Natural killer cell (primary cell): ENCODE data around the gene RASGRF2. TPM values are rescaled to one million over a fixed set of nuclear protein-coding genes. Genes with fewer than 3 reads are reported as not detected.

ENCODE experiments used
- ATAC-seq, 3 donors: fragments of 150-1000 bp in 2 of 3; fragments of 200-7000 bp in 1 of 3; cut with Tn5 transposase; 1 replicate in 1 of 3; 2 replicates in 2 of 3; pipeline ENCODE4 v1.10.0; 2021; ENCODE audit warnings: mild to moderate bottlenecking in 2 of 3, moderate library complexity in 2 of 3
- DNase-seq, 2 donors: peaks; one replicate each; pipeline versions ENCODE4 v3.0.0 to v3.0.0-alpha.2; 2013 to 2021; ENCODE audit warnings: mixed read lengths in 1 of 2
- H3K27ac ChIP-seq: one replicate; pipeline ENCODE4 v1.5.1; 2013; ENCODE audit warnings: mild to moderate bottlenecking, low read length
- H3K27me3 ChIP-seq: one replicate; pipeline ENCODE4 v1.6.1; 2013; ENCODE audit warnings: low read length; ENCODE audit not compliant: control insufficient read depth, insufficient read depth
- H3K36me3 ChIP-seq: one replicate; pipeline ENCODE4 v1.6.1; 2013; ENCODE audit warnings: low read length; ENCODE audit not compliant: control insufficient read depth, insufficient read depth
- H3K4me1 ChIP-seq: one replicate; pipeline ENCODE4 v1.6.1; 2013; ENCODE audit warnings: low read length; ENCODE audit not compliant: control insufficient read depth, insufficient read depth
- H3K4me3 ChIP-seq: one replicate; pipeline ENCODE4 v1.5.1; 2013; ENCODE audit warnings: low read length
- H3K9me3 ChIP-seq: one replicate; pipeline ENCODE4 v1.6.1; 2013; ENCODE audit warnings: low read length; ENCODE audit not compliant: control insufficient read depth, insufficient read depth
- H3K27ac Mint-ChIP-seq, 2 donors: one replicate each; pipeline ENCODE4 v1.8.0; 2022; ENCODE audit warnings: mild to moderate bottlenecking in 2 of 2, mixed read lengths in 2 of 2, moderate library complexity in 1 of 2
- H3K27me3 Mint-ChIP-seq, 2 donors: one replicate each; pipeline ENCODE4 v1.8.0; 2022; ENCODE audit warnings: low read depth in 2 of 2, mixed read lengths in 2 of 2
- H3K36me3 Mint-ChIP-seq: one replicate; pipeline ENCODE4 v1.8.0; 2022; ENCODE audit warnings: mixed read lengths
- H3K4me1 Mint-ChIP-seq, 2 donors: one replicate each; pipeline ENCODE4 v1.8.0; 2022; ENCODE audit warnings: mixed read lengths in 2 of 2
- H3K4me3 Mint-ChIP-seq: one replicate; pipeline ENCODE4 v1.8.0; 2022; ENCODE audit warnings: mild to moderate bottlenecking, moderate library complexity, mixed read lengths
- H3K9me3 Mint-ChIP-seq, 2 donors: one replicate each; pipeline ENCODE4 v1.8.0; 2022; ENCODE audit warnings: mixed read lengths in 2 of 2
- CTCF ChIP-seq: fragments of 200-600 bp; IDR thresholded peaks from one replicate; pipeline ENCODE4 v1.8.0; 2022; ENCODE audit warnings: antibody characterized with exemption
- WGBS: methylation state at CpG from one replicate; pipeline ENCODE4 v1.1.7; 2013; ENCODE audit warnings: missing lambda C conversion rate; ENCODE audit not compliant: insufficient coverage; 5-methylcytosine and 5-hydroxymethylcytosine counted together
- intact Hi-C: fragments of 100-400 bp; cut with micrococcal nuclease; formaldehyde crosslinking; loops from one replicate; pipeline ENCODE4 v1.14.2; 2022
- total RNA-seq, 4 donors: library from RNA; stranded (reverse); fragments of 120-200 nt in 1 of 4; gene quantifications; one replicate each; pipeline versions ENCODE4 v1.2.3 to v1.2.4, GENCODE V29; 2013 to 2022

Gene RASGRF2
- total RNA-seq, 3 donors from 2014 or later (not counting 1 experiment from before 2014, with no cell fraction given), result 5.6 to 10.1 (median 6.1) TPM

GRCh38 chr5:81019748-81020147, 59.6 kb downstream of the RASGRF2 start:
- peaks cover 2 to 7% of the 10 kb centered on the region in 2 donors for H3K27me3 Mint-ChIP-seq
- no CpG with 5 or more reads among the region's 1 CpG for WGBS

GRCh38 chr5:81020478-81021167, 60.5 kb downstream of the RASGRF2 start:
- H3K27ac Mint-ChIP-seq, result no peak overlapping the region
- H3K27me3 ChIP-seq, result no peaks in the 10 kb centered on the region
- H3K4me1 Mint-ChIP-seq, result peaks cover 13 to 15% of the 10 kb centered on the region in 2 donors
- DNase-seq (no peak), ATAC-seq (no peak)
- TF ChIP-seq CTCF, result no peak
- H3K27me3 Mint-ChIP-seq, result peaks cover 2 to 7% of the 10 kb centered on the region in 2 donors
- no peaks in the 10 kb centered on the region for H3K36me3 ChIP-seq
- H3K4me1 ChIP-seq, result peaks cover 10% of the 10 kb centered on the region
- no peak overlapping the region for H3K4me3 ChIP-seq
- no peak overlapping the region for H3K27ac ChIP-seq
- no peaks in the 10 kb centered on the region for H3K36me3 Mint-ChIP-seq
- H3K9me3 Mint-ChIP-seq, result no peaks in the 10 kb centered on the region
- H3K9me3 ChIP-seq, result no peaks in the 10 kb centered on the region
- 95% methylated on average over 6 of the region's 6 CpGs for WGBS
- intact Hi-C loops, result no loop called here
- H3K4me3 Mint-ChIP-seq, result no peak overlapping the region

More at GRCh38 chr5:81019748-81020147, 59.6 kb downstream of the RASGRF2 start:
- intact Hi-C loops, result no loop called here
- Mint-ChIP-seq H3K27ac (no peak overlapping the region), H3K4me3 (no peak overlapping the region), H3K36me3 (no peaks in the 10 kb centered on the region), H3K4me1 (peaks cover 13 to 15% of the 10 kb centered on the region in 2 donors), H3K9me3 (no peaks in the 10 kb centered on the region)
- no peaks in the 10 kb centered on the region for H3K27me3 ChIP-seq
- no peak overlapping the region for H3K4me3 ChIP-seq
- ATAC-seq, result no peak
- H3K4me1 ChIP-seq, result peaks cover 10% of the 10 kb centered on the region
- no peaks in the 10 kb centered on the region for H3K36me3 ChIP-seq
- no peaks in the 10 kb centered on the region for H3K9me3 ChIP-seq
- no peak for DNase-seq
- no peak overlapping the region for H3K27ac ChIP-seq
- TF ChIP-seq CTCF, result no peak

- no peak for DNase-seq
- H3K4me1 Mint-ChIP-seq, result peaks cover 13 to 15% of the 10 kb centered on the region in 2 donors
- no peaks in the 10 kb centered on the region for H3K36me3 Mint-ChIP-seq
- no peak overlapping the region for H3K27ac Mint-ChIP-seq
- no peak for ATAC-seq
- WGBS, result 95% methylated on average over 4 of the region's 4 CpGs
- Histone ChIP-seq H3K4me3 (no peak overlapping the region), H3K4me1 (peaks cover 10% of the 10 kb centered on the region), H3K9me3 (no peaks in the 10 kb centered on the region), H3K27ac (no peak overlapping the region), H3K27me3 (peaks cover 2% of the 10 kb centered on the region), H3K36me3 (no peaks in the 10 kb centered on the region)
- no peak for TF ChIP-seq CTCF
- H3K27me3 Mint-ChIP-seq, result peaks cover 2 to 15% of the 10 kb centered on the region in 2 donors
- intact Hi-C loops, result no loop called here
- no peaks in the 10 kb centered on the region for H3K9me3 Mint-ChIP-seq
- no peak overlapping the region for H3K4me3 Mint-ChIP-seq
These were observed 61.3 kb downstream of the RASGRF2 start for GRCh38 chr5:81021486-81021885.
